ENCODE results near the gene ALAS1.

The ALAS1 gene

GRCh38 chr3:52154135-52155094 is 43.5 kb upstream of the ALAS1 start, which contains the start of gene POC1A:
Gene POC1A (minus strand): TSS chr3:52154423. CDS start chr3:52154372, 51 bp downstream.
- no peaks in the 10 kb centered on the region for H3K4me1 ChIP-seq (ENCODE audit: control insufficient read depth, insufficient read depth, low read length)
- peaks cover 0 to 16% of the 10 kb centered on the region in 2 experiments; a peak in 1 of 3 replicates for H3K36me3 ChIP-seq (ENCODE audit: control insufficient read depth in 2 of 2, insufficient read depth in 1 of 2, low read length in 2 of 2)
- H3K4me3 ChIP-seq (ENCODE audit: low read depth, low read length), result peak within 1 kb of the TSS; percentile 97
- H3K9me3 ChIP-seq (ENCODE audit: control insufficient read depth, insufficient read depth, low read depth, low read length), result no peaks in the 10 kb centered on the region
- ChIA-PET CTCF (interaction anchor here (0.7 to 1.5 kb wide), 5 partner anchors 10 to 153 kb away, joined by 3 to 9 read pairs (median 5); no protein-coding TSS in a partner anchor), POLR2A (interaction anchor here (0.5 to 1.4 kb wide), 21 partner anchors 9 to 226 kb away, joined by 3 to 13 read pairs (median 4); partner anchors contain the start of genes ABHD14B, ACY1, ALAS1 and DUSP7)
- peak within 1 kb of the TSS; percentile 74 for H3K27ac ChIP-seq (ENCODE audit: extremely low read depth, low read depth, low read length)
- TF ChIP-seq ZIC2 (tag by site-specific recombination; IDR thresholded peaks at IDR 0.05) (peak; percentile 89), ZNF513 (tag by site-specific recombination; IDR thresholded peaks at IDR 0.05) (no peak), ZFP69B (tag by site-specific recombination; IDR thresholded peaks at IDR 0.05) (peak; percentile 64; the same call in 1 of the 2 replicates), ZBTB20 (tag by site-specific recombination; IDR thresholded peaks at IDR 0.05) (peak; percentile 72; the same call in 1 of the 2 replicates), KLF9 (tag by site-specific recombination; IDR thresholded peaks at IDR 0.05; ENCODE audit: low read depth) (peak; percentile 59), ZNF768 (tag by site-specific recombination; IDR thresholded peaks at IDR 0.05) (no peak), ZBTB10 (tag by site-specific recombination; IDR thresholded peaks at IDR 0.05) (no peak), ZNF560 (tag by site-specific recombination; IDR thresholded peaks at IDR 0.05; ENCODE audit: borderline replicate concordance) (no peak), GLIS2 (tag by site-specific recombination; IDR thresholded peaks at IDR 0.05) (peak; percentile 85), ZNF600 (tag by site-specific recombination; IDR thresholded peaks at IDR 0.05) (peak; percentile 59; the same call in 1 of the 2 replicates), PRDM1 (tag by site-specific recombination; IDR thresholded peaks at IDR 0.05) (no peak), SP3 (tag by site-specific recombination; IDR thresholded peaks at IDR 0.05) (peak; percentile 93), CTCF (tag by site-specific recombination; IDR thresholded peaks at IDR 0.05) (peak; percentile 56), ZNF664 (tag by site-specific recombination; IDR thresholded peaks at IDR 0.05) (no peak), ZNF341 (tag by site-specific recombination; IDR thresholded peaks at IDR 0.05; ENCODE audit: low read depth) (0 out of 2 replicates have a peak, but pooled peaks have one; percentile 27), ZNF335 (tag by site-specific recombination; conservative IDR thresholded peaks at IDR 0.05) (peak; percentile 97), PATZ1 (tag by site-specific recombination; IDR thresholded peaks at IDR 0.05) (0 out of 2 replicates have a peak, but pooled peaks have one; percentile 19), KLF1 (tag by site-specific recombination; IDR thresholded peaks at IDR 0.05) (peak; percentile 76), OVOL3 (tag by site-specific recombination; IDR thresholded peaks at IDR 0.05) (peak; percentile 91), PRDM10 (tag by site-specific recombination; IDR thresholded peaks at IDR 0.05) (peak; percentile 97), ZNF423 (tag by site-specific recombination; IDR thresholded peaks at IDR 0.05) (0 out of 2 replicates have a peak, but pooled peaks have one; percentile 53), ZNF580 (tag by site-specific recombination; IDR thresholded peaks at IDR 0.05) (0 out of 2 replicates have a peak, but pooled peaks have one; percentile 53), ZNF394 (tag by site-specific recombination; IDR thresholded peaks at IDR 0.05; ENCODE audit: borderline replicate concordance) (peak; percentile 98), ZSCAN16 (tag by site-specific recombination; IDR thresholded peaks at IDR 0.05) (no peak)
